ENCODE data around the gene PCDH9.
"Not testable (repeated sequence)": the region's sequence is repeated elsewhere in the genome, so short reads cannot be mapped to it uniquely, and the experiment has no call there.

PCDH9 gene

GRCh38 chr13:66951426-66951825, 278.7 kb downstream of the PCDH9 start:
- no peak for DNase-seq

GRCh38 chr13:66950666-66951065, 279.5 kb downstream of the PCDH9 start:
- no peak for DNase-seq

GRCh38 chr13:66948910-66949309, 281.2 kb downstream of the PCDH9 start:
- DNase-seq = no peak

DNA sequence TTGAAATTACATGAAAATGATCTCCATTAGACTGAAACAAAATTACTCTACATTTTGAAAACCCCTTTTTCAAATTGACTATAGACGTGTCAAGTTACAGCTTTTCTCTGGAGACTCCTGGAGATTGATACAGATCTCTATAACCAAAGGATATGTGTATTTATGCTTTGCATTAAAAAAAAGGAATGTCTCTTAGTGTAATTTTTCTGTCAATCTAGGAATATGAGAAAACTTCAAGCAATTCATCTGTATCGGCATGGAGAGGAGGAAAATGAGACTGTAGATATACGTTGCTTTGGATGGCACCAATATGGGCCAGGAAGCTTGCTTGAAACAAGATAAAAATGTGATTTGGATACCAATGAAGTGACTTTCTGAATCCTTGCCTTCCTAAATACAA, 286.6 kb downstream of the PCDH9 start:
- DNase-seq = no peak

DNA sequence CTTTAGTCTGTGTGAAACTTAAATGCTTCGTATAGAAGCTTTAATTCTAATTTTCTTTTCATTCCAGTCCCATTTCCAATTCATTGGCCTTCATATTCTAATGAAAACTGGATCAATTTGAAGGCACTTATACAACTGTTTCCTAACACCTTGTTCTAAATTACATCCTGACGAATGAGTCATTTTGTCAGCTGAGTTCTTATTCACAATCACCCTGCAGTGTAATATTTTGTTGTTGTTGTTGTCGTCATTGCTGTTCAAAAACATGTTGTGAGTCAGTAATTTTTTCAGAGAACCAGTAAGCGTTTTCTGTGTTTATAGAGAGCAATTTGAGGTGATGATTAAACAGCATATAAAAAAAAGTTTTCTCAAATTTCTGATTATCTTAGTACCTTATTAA, 290.0 kb downstream of the PCDH9 start:
- DNase-seq = no peak

DNA sequence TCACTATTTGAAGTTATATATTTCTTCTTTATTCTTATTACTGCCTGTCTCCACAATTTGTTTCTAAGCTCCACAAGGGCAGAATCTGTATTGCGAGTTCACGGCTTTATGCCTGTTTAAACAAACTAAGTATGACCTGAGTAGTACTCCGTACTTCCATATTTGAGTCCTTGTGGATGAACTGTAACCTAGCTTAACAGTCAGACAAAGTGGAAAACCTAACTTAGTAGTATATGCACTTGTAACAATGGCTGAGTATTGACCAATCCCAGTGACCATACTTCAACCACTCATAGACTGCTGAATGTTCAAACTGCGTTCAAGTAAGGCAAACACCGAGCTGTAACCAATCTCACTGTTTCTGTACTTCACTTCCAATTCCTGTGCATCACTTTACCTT, 292.7 kb downstream of the PCDH9 start:
- no peak for DNase-seq

GRCh38 chr13:66933994-66934393, 296.1 kb downstream of the PCDH9 start:
- no peak for DNase-seq

DNA sequence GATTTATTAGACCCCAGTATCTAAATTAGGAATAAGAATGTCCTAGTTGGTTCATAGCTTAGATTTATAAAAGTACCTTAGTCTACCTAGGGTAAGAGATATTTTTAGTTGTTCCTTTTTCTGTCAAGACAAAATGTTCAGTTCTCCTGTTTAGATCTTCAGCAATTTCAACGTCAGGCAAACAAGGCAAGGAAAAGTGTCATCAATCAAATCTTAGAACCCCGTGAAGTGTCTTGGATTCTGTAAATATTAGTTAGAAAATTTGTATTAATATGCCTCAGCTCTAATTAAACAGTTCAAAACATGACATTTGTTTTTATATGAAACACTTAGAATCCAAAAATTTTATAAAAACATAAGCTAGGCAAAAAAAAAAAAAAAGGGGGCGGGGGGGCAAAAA, 296.6 kb downstream of the PCDH9 start:
- DNase-seq = no peak

DNA sequence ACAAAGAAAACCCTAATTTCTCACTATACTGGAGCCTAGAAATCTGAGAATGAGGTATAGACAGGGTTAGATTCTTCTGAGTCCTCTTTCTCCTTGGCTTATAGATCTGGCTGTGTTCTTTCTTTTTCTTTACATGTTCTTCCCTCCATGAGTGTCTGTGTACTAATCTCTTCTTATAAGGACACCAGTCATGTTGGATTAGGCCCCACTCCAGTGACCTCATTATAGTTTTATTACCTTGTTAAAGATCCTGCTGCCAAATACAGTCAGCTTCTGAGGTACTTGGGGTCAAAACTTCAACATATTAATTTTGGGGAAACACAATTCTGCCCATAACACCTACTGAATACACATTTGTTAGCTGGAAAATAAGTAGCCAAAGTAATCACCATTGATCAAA, 302.6 kb downstream of the PCDH9 start:
- no peak for DNase-seq

DNA sequence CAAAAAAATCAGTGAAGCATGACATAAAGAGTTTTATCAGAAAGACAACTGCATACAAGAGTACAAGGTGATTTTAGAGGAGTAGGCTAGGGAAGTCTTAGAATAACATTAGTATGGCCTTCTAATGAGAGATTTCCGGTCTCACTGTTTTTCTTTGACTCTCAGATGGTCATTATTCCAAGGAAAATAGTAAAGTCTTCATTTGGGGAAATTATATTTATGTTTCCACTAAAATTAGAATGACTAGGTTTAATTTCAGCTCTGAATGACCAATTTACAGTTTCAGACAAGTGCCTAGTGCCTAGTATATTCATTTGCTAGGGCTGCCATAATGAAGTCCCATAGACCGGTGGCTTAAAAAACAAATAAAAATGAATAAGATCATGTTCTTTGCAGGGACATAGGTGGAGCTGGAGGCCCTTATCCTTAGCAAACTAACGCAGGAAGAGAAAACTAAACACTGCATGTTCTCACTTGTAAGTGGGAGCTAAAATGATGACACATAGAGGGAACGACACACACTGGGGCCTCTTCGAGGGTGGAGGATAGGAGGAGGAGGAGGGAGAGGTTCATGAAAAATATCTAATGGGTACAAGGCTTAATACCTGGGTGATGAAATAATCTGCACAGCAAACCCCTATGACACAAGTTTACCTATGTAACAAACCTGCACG, 303.1 kb downstream of the PCDH9 start:
- no peak for DNase-seq

GRCh38 chr13:66926200-66926850, 303.8 kb downstream of the PCDH9 start:
- no peak for DNase-seq

- DNase-seq = no peak
Measured at GRCh38 chr13:66922444-66922843, 307.7 kb downstream of the PCDH9 start.

- no peak for DNase-seq
Measured at GRCh38 chr13:66921437-66921836, 308.7 kb downstream of the PCDH9 start.

DNA sequence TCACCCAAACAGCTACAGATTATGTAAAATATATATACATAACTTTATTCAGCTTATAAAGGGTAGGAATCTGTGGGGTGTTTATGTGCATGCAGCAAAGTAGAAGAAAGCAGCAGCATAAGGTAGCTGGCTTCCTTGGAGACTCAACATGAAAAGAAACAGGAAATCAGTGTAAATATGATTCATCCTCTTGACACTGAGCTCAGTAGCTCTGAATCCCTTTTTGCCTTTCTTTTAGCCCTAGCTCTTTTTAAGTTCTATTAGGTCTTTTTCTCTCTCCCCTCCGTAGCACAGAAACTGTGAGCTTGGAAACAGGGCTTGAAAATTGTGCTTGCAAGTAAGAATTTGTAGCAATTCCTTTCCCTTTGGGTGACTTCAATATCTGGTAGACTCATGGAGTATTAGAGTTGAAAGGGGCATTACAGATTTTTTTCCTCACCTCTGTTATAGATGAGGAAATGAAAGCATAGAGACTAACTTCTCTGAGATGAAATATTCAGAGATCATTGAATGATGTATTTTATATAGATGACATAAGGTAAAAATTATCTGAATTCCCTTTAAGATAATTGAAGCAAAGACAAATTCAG, 314.4 kb downstream of the PCDH9 start:
- DNase-seq = no peak

DNA sequence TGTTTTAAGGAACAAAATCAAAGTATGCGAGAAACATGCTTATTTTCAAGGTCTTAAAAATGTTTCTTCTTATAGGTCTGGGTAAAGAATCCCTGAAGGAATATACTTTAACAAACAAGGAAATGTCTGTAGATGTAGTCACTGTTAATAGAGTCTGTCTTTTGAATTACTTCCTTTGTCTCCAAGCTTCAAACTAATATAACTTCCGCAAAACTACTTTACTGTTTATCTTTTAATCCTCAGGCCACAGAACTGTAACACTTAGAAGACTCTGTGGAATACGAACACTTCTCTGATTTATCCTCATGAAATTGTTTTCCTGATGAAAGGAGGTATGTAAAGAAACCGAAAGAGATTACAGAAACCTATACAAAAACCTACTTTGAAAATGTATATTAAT, 316.0 kb downstream of the PCDH9 start:
- no peak for DNase-seq

DNA sequence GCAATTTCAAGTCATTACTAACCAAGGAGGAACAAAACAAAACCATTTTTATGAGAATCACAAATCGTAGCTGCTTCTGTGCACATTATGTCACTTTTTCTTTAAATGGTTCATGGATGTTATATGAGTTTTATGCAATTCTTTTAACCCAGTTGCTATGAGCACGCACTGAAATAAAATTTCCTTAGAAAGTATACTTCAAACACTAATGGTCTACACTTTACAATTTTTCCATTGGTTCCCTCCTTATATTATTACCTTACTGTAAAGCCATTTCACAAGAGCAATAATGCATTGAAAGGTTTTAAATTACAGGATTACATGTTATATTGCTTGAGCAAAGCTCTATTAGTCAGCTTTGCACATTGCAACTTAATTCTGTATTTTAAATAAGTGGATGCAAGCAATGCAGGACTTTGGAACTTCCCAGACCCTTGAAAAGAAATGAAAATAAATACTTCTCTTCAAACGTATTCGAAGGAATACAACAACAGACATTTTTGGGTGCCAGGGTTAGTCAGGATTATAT, 318.7 kb downstream of the PCDH9 start:
- DNase-seq = no peak

- DNase-seq = no peak
Measured at GRCh38 chr13:66899955-66900354, 330.2 kb downstream of the PCDH9 start.

GRCh38 chr13:66896933-66897332, 333.2 kb downstream of the PCDH9 start:
- no peak for DNase-seq

GRCh38 chr13:66895780-66896179, 334.4 kb downstream of the PCDH9 start:
- DNase-seq = no peak

DNA sequence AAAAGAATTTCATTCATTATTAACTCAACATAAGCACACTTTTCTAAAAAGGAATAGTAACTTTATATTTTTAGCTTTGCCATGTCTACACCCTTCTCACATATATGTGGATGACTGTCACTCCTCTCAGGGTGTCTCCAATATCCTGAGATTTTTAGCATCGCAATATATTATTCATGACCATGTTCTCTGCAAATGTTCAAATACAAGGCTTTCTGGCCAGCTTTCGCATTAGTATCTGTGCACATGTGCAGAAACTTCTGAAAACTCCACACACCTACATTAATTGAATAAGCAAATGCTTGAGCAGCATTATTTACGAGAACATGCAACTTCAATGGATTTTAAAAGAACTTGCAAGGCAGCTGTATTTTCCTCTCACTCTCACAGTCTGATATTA, 334.8 kb downstream of the PCDH9 start:
- DNase-seq = no peak

GRCh38 chr13:66888698-66889097, 341.4 kb downstream of the PCDH9 start:
- DNase-seq = no peak

DNA sequence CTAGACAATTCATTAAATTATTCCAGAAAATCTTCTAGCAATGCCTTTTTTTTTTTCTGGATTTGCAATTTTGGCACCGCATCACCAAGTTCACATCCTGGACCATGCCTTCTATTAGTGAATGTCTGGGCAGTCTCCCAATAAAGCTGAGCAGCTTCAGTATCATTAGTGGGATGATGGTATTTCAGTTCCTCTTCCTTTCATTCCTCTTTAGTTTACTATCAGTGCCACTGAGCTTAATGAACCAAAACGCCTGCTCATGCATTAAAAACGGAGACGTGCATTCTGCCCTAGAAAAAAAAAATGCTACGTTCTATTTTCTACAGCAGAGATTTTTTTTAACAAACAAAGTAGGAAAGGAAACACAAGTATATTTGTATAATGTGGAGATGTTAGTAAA, 343.0 kb downstream of the PCDH9 start:
- DNase-seq = no peak

DNA sequence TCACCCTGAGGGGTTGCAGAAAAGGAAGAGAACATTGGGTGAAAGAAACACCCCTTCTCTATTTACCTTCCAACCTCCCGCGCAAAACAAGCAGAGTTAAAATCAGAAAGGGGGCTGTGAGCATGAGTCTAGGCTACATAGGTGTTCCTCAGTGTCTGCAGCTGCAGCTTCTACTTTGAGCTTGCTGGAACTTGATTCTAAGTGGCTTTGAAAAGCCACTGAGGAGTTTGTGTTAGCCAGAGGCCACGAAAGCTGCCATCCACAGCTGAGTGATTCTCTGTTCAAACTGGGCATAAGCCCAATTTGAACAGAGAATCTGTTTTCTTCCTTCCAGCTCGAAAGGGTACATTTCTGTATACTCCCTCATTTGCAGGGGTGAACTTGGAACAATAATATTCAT, 343.9 kb downstream of the PCDH9 start:
- DNase-seq = no peak

GRCh38 chr13:66881170-66881569, 349.0 kb downstream of the PCDH9 start:
- DNase-seq = not testable (repeated sequence)
